HepG2 (cell line): ENCODE results near the gene TUBB2B. TPM values are rescaled to one million over a fixed set of nuclear protein-coding genes. Genes with fewer than 3 reads are reported as not detected.

Experiments
- ATAC-seq: fragments of 200-7000 bp; cut with Tn5 transposase; 3 replicates; pipeline ENCODE4 v1.9.1; 2020; ENCODE audit warnings: mild to moderate bottlenecking, moderate library complexity
- BruUV-seq: library from RNA; stranded (reverse); fragments of 400-500 nt; replicated peaks from 2 replicates; lab custom pipeline; 2021; lab: Mats Ljungman, UMichigan
- CTCF ChIA-PET: fragments of 300-600 bp; formaldehyde crosslinking; extraction: SDS; loops from one replicate; lab custom pipeline; 2021; ENCODE audit warnings: low total read pairs, inconsistent platforms, low intra/inter-chr PET ratio; lab: Yijun Ruan, JAX
- POLR2A ChIA-PET: fragments of 350-600 bp; sonication (Branson Sonifier 250); formaldehyde crosslinking; loops from one replicate; lab custom pipeline; 2020; ENCODE audit warnings: antibody characterized with exemption, inconsistent platforms; lab: Yijun Ruan, JAX
- DNase-seq: peaks from one replicate; pipeline ENCODE4 v3.0.0-alpha.2; 2015; ENCODE audit warnings: low spot score
- FAIRE-seq: peaks from 3 replicates; lab custom pipeline; 2011; peaks lifted over from hg19 to GRCh38; lab: Jason Lieb, UNC
- H2AFZ ChIP-seq: one replicate; pipeline ENCODE4 v1.6.1; 2011; ENCODE audit warnings: low read length, inconsistent platforms
- H3K27ac ChIP-seq: fragments of 300-600 bp; 3 replicates; pipeline ENCODE4 v1.8.0; 2011; ENCODE audit warnings: mixed run types, mild to moderate bottlenecking, mixed read lengths, low read length, inconsistent platforms; ENCODE audit not compliant: insufficient read depth; ENCODE audit errors: extremely low read length
- H3K27me3 ChIP-seq, 2 experiments: fragments of 200-600 bp in 1 of 2; 2 replicates in 1 of 2; 3 replicates in 1 of 2; pipeline versions ENCODE4 v1.6.0 to v1.8.0; 2011; ENCODE audit warnings: low read length in 2 of 2, mild to moderate bottlenecking in 2 of 2, moderate library complexity in 2 of 2, inconsistent platforms in 1 of 2; ENCODE audit not compliant: insufficient read depth in 2 of 2, control insufficient read depth in 1 of 2
- H3K36me3 ChIP-seq, 2 experiments: fragments of 200-600 bp in 1 of 2; replicated peaks in 1 of 2; 2 replicates in 1 of 2; 3 replicates in 1 of 2; pipeline versions ENCODE4 v1.5.1 to v1.8.0; 2011; ENCODE audit warnings: low read length in 2 of 2, inconsistent platforms in 1 of 2; ENCODE audit not compliant: insufficient read depth in 2 of 2, control insufficient read depth in 1 of 2
- H3K4me1 ChIP-seq: 2 replicates; pipeline ENCODE4 v1.5.1; 2012; ENCODE audit warnings: low read length, inconsistent platforms; ENCODE audit not compliant: insufficient read depth
- H3K4me2 ChIP-seq: 2 replicates; pipeline ENCODE4 v1.6.0; 2011; ENCODE audit warnings: low read depth, low read length, inconsistent platforms
- H3K4me3 ChIP-seq, 3 experiments: fragments of 200-600 bp in 1 of 3; sonication (generic), shearing (Covaris generic) in 1 of 3; replicated peaks in 1 of 3; 2 replicates each; pipeline ENCODE4 v1.5.1; 2011 to 2016; ENCODE audit warnings: low read length in 3 of 3, inconsistent platforms in 2 of 3, low read depth in 2 of 3, mild to moderate bottlenecking in 2 of 3, control low read depth in 1 of 3, mixed read lengths in 1 of 3; ENCODE audit not compliant: insufficient read depth in 1 of 3
- H3K79me2 ChIP-seq: one replicate; pipeline ENCODE4 v1.6.1; 2011; ENCODE audit warnings: low read length, inconsistent platforms; ENCODE audit not compliant: insufficient read depth
- H3K9ac ChIP-seq: 2 replicates; pipeline ENCODE4 v1.6.0; 2011; ENCODE audit warnings: mild to moderate bottlenecking, low read depth, low read length, inconsistent platforms; ENCODE audit not compliant: insufficient read depth
- H3K9me3 ChIP-seq: 2 replicates; pipeline ENCODE4 v1.5.1; 2012; ENCODE audit warnings: mild to moderate bottlenecking, low read length
- H4K20me1 ChIP-seq: 2 replicates; pipeline ENCODE4 v1.6.0; 2011; ENCODE audit warnings: inconsistent platforms, mild to moderate bottlenecking, low read length, moderate library complexity; ENCODE audit not compliant: insufficient read depth
- DPF2 ChIP-seq: sonication (generic); formaldehyde crosslinking; IDR thresholded peaks from 2 replicates; pipeline ENCODE4 v1.4.0; 2020; ENCODE audit warnings: mild to moderate bottlenecking, low read depth, missing genetic modification reagents, borderline replicate concordance
- FOXC1 ChIP-seq: sonication (generic); formaldehyde crosslinking; IDR thresholded peaks from 2 replicates; pipeline ENCODE4 v1.8.0; 2022; ENCODE audit warnings: mild to moderate bottlenecking, missing genetic modification reagents, borderline replicate concordance
- FOXO1 ChIP-seq: sonication (generic); formaldehyde crosslinking; IDR thresholded peaks from 2 replicates; pipeline ENCODE4 v1.4.0; 2020; ENCODE audit warnings: missing genetic modification reagents
- KDM1A ChIP-seq: IDR thresholded peaks from 2 replicates; pipeline ENCODE4 v1.6.1; 2016; ENCODE audit warnings: missing compliant biosample characterization
- KDM4B ChIP-seq: sonication (generic); formaldehyde crosslinking; IDR thresholded peaks from 2 replicates; pipeline ENCODE4 v1.4.0; 2020; ENCODE audit warnings: missing genetic modification reagents
- KLF9 ChIP-seq: IDR thresholded peaks from 2 replicates; pipeline ENCODE4 v1.6.1; 2016; ENCODE audit warnings: low read depth
- PITX1 ChIP-seq: sonication (generic); formaldehyde crosslinking; IDR thresholded peaks from 2 replicates; pipeline ENCODE4 v1.5.1; 2020; ENCODE audit warnings: mild to moderate bottlenecking, missing genetic modification reagents
- REXO4 ChIP-seq: sonication (generic); formaldehyde crosslinking; IDR thresholded peaks from 2 replicates; pipeline ENCODE4 v1.8.0; 2022; ENCODE audit warnings: missing genetic modification reagents, mild to moderate bottlenecking, borderline replicate concordance
- SRF ChIP-seq: IDR thresholded peaks from 2 replicates; pipeline ENCODE4 v1.6.1; 2011; ENCODE audit warnings: mild to moderate bottlenecking, low read depth, low read length, moderate library complexity
- UBTF ChIP-seq: sonication (generic); formaldehyde crosslinking; IDR thresholded peaks from 2 replicates; pipeline ENCODE4 v1.4.0; 2020; ENCODE audit warnings: mild to moderate bottlenecking, missing genetic modification reagents
- YY1 ChIP-seq: IDR thresholded peaks from 2 replicates; pipeline ENCODE4 v1.6.1; 2011; ENCODE audit warnings: low read length, low read depth, moderate library complexity, mild to moderate bottlenecking; ENCODE audit not compliant: insufficient read depth, insufficient replicate concordance
- WGBS: methylation state at CpG from one replicate; pipeline ENCODE4 v1.1.6; 2017; ENCODE audit warnings: low lambda C conversion rate; 5-methylcytosine and 5-hydroxymethylcytosine counted together
- in situ Hi-C: cut with HindIII; loops from 2 replicates; pipeline ENCODE4 v1.10.0; 2017; ENCODE audit warnings: low pct_unique_long_range_greater_than_20kb; ENCODE audit not compliant: extremely low pct_ligation_motif_present
- intact Hi-C: fragments of 100-400 bp; cut with micrococcal nuclease; formaldehyde crosslinking; loops from one replicate; pipeline ENCODE4 v1.10.0; 2022; ENCODE audit not compliant: unreplicated experiment
- polyA plus RNA-seq, 8 experiments: library from polyadenylated mRNA; depleted of rRNA in 3 of 8; stranded (reverse) in 7 of 8; unstranded in 1 of 8; fragments of >200 nt; fragmentation: Illumina TruSeq in 4 of 8; extraction: Trizol in 4 of 8; gene quantifications; 2 replicates each; pipeline versions ENCODE4 v1.2.1 to v1.2.3, GENCODE V29; 2011 to 2016; ENCODE audit warnings: low read depth in 4 of 8, missing spikeins in 1 of 8, mixed read lengths in 1 of 8; ENCODE audit not compliant: insufficient read depth in 1 of 8
- total RNA-seq, 5 experiments: library from RNA; depleted of rRNA; stranded (reverse); fragments of >200 nt; fragmentation: Illumina TruSeq; extraction: Trizol; gene quantifications; 2 replicates each; pipeline ENCODE4 v1.2.3, GENCODE V29; 2016; ENCODE audit warnings: low read depth in 1 of 5
- TF ChIP-seq, protein P1 (sequence below): sonication (generic); formaldehyde crosslinking; IDR thresholded peaks from 2 replicates; pipeline ENCODE4 v1.4.0; 2020; ENCODE audit warnings: missing genetic modification reagents, borderline replicate concordance

Gene TUBB2B
- total and polyA plus RNA-seq, 2 of the 13 experiments (the other 11 are each of a cell fraction or from before 2014, with no cell fraction given), result 10.3 to 23.6 TPM

GRCh38 chr6:3204921-3205320 is 22.5 kb downstream of the TUBB2B start:
- BruUV-seq, result no TSS peak
- POLR2A ChIA-PET, result no interaction called here
- H3K4me1 ChIP-seq, result peaks cover 20% of the 10 kb centered on the region
- H3K27ac ChIP-seq, result no peak overlapping the region
- no peak overlapping the region for H3K4me2 ChIP-seq
- H3K9ac ChIP-seq, result no peak overlapping the region
- H3K79me2 ChIP-seq, result no peaks in the 10 kb centered on the region
- TF ChIP-seq UBTF (CRISPR knock-in tag), result no peak
- no peak for TF ChIP-seq PITX1 (CRISPR knock-in tag)
- TF ChIP-seq FOXO1 (CRISPR knock-in tag), result no peak
- TF ChIP-seq, protein P1, sequence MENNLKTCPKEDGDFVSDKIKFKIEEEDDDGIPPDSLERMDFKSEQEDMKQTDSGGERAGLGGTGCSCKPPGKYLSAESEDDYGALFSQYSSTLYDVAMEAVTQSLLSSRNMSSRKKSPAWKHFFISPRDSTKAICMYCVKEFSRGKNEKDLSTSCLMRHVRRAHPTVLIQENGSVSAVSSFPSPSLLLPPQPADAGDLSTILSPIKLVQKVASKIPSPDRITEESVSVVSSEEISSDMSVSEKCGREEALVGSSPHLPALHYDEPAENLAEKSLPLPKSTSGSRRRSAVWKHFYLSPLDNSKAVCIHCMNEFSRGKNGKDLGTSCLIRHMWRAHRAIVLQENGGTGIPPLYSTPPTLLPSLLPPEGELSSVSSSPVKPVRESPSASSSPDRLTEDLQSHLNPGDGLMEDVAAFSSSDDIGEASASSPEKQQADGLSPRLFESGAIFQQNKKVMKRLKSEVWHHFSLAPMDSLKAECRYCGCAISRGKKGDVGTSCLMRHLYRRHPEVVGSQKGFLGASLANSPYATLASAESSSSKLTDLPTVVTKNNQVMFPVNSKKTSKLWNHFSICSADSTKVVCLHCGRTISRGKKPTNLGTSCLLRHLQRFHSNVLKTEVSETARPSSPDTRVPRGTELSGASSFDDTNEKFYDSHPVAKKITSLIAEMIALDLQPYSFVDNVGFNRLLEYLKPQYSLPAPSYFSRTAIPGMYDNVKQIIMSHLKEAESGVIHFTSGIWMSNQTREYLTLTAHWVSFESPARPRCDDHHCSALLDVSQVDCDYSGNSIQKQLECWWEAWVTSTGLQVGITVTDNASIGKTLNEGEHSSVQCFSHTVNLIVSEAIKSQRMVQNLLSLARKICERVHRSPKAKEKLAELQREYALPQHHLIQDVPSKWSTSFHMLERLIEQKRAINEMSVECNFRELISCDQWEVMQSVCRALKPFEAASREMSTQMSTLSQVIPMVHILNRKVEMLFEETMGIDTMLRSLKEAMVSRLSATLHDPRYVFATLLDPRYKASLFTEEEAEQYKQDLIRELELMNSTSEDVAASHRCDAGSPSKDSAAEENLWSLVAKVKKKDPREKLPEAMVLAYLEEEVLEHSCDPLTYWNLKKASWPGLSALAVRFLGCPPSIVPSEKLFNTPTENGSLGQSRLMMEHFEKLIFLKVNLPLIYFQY (CRISPR knock-in tag), result no peak
- no peak for TF ChIP-seq SRF
- no peak for TF ChIP-seq DPF2 (CRISPR knock-in tag)
- no peak for TF ChIP-seq KDM1A (CRISPR knock-in tag)
- TF ChIP-seq KDM4B (CRISPR knock-in tag), result no peak
- no peak for TF ChIP-seq KLF9
- TF ChIP-seq REXO4 (CRISPR knock-in tag), result no peak
- TF ChIP-seq FOXC1, result no peak
- no peak for TF ChIP-seq YY1
- intact Hi-C loops, result loop anchor here (5.0 kb wide), 1 partner anchor 42 kb away; no protein-coding TSS in a partner anchor
- in situ Hi-C loops, result no loop called here
- peaks cover 3 to 51% of the 10 kb centered on the region in 2 experiments; a peak in 3 of 5 replicates for H3K27me3 ChIP-seq
- no peak for DNase-seq
- FAIRE-seq, result no peak
- CTCF ChIA-PET, result no interaction called here
- no peaks in the 10 kb centered on the region for H3K36me3 ChIP-seq
- no peaks in the 10 kb centered on the region for H4K20me1 ChIP-seq
- no peak for ATAC-seq
- H3K4me3 ChIP-seq, result no peak overlapping the region
- WGBS, result 55% methylated on average over 6 of the region's 6 CpGs
- H2AFZ ChIP-seq, result no peak overlapping the region
- no peaks in the 10 kb centered on the region for H3K9me3 ChIP-seq
